HG02610 (cell line): Measurements from ENCODE around the gene FAM20C.
"Not testable (repeated sequence)": the region's sequence is repeated elsewhere in the genome, so short reads cannot be mapped to it uniquely, and the experiment has no call there.

ENCODE experiments used
- ATAC-seq: cut with Tn5 transposase; IDR thresholded peaks from one replicate; pipeline ENCODE4 v1.9.1; 2021; ENCODE audit warnings: mild to moderate bottlenecking, moderate library complexity; ENCODE audit not compliant: unreplicated experiment

FAM20C gene

DNA sequence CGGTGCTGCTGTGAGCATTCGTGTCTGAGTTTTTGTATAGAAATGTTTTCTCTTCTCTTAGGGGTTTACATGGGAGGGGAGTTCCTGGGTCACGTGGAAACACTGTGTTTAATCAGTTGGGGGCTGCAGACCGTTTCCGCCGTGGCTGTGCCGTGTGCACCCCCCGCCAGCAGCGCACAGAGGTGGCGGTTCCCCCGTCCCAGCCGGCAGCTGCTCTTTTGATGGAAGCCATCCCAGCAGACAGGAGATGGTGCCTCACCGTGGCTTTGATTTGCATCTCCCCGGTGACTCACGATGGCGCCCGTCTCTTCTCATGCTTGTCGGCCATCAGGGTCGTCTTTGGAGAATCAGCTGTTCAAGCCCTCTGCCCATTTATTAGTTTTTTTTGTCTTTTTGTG, 62.7 kb downstream of the FAM20C start:
- no peak for ATAC-seq

GRCh38 chr7:255721-256361, 63.5 kb downstream of the FAM20C start:
- ATAC-seq, result no peak

GRCh38 chr7:256461-256940, 64.1 kb downstream of the FAM20C start:
- ATAC-seq, result no peak

DNA sequence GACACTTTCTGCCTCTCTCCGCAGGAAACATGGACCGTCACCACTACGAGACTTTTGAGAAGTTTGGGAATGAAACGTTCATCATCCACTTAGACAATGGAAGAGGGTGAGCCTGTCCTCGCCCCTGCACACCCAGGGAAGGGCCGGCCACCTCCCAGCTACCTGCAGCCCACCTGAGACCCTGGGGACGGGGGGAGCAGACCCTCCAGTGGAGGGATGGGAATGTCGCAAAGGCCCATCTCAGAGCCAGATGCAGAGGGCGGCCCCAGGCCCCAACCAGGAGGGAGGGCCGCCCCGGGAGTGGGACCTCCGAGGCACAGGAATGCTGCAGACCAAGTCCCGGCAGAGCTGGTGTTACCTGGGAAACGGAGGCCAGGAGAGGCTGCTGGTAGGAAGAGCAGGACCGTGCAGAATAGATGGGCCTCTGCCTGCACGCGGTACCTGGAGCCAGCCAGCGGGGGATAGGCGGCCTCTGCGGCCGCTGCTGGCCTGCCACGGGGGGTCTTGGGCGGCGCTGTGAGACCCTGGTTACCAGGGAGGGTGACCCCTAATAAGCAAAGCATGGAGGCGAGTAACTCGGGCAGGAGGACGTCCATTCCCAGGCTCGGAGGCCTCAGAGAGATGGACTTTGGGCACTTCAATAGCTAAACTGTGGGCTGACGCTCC, 64.7 kb downstream of the FAM20C start:
- ATAC-seq, result no peak

GRCh38 chr7:257647-257992, 65.2 kb downstream of the FAM20C start:
- ATAC-seq, result no peak

- no peak for ATAC-seq
Measured at GRCh38 chr7:258476-259190, 66.3 kb downstream of the FAM20C start.

DNA sequence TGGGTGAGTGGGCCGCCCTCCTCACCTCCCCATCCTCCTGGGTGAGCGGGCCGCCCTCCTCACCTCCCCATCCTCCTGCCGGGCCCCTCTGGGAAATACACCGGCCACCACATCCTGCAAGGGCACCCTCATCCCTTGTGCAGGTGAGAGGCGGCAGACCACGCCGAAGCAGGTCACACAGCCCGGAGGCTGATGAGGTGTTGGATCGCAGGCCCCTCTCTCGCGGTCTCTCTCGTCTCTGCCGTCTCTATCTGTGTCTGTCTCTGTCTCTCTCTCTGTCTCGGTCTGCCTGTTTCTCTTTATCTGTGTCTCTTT, 66.8 kb downstream of the FAM20C start:
- ATAC-seq, result no peak

DNA sequence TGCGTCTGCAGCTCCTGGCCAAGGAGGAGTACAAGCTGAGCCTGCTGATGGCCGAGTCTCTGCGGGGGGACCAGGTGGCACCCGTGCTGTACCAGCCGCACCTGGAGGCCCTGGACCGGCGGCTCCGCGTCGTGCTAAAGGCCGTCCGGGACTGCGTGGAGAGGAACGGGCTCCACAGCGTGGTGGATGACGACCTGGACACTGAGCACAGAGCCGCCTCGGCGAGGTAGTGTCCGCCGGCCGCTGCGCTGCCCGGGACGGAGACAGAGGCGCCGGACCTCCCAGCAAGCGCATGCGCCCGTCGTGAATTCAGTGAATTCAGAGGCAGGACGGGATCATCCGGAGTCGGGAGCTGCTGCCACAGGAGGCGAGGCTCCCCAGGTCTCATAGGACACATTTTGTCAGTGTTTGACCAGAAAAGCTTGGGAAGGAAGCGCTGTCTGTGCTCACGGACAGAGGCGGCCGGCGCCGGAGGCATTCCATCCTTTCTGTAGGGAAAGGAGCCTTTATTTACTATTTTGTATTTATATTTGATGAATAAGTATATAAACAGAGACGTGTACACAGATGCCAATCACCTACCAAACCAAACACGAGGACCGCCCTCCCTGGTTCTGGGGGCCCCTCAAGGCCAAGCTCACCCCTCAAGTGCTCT, 67.5 kb downstream of the FAM20C start:
- ATAC-seq, result no peak

- ATAC-seq, result no peak
Measured at GRCh38 chr7:260441-261281, 68.3 kb downstream of the FAM20C start.

DNA sequence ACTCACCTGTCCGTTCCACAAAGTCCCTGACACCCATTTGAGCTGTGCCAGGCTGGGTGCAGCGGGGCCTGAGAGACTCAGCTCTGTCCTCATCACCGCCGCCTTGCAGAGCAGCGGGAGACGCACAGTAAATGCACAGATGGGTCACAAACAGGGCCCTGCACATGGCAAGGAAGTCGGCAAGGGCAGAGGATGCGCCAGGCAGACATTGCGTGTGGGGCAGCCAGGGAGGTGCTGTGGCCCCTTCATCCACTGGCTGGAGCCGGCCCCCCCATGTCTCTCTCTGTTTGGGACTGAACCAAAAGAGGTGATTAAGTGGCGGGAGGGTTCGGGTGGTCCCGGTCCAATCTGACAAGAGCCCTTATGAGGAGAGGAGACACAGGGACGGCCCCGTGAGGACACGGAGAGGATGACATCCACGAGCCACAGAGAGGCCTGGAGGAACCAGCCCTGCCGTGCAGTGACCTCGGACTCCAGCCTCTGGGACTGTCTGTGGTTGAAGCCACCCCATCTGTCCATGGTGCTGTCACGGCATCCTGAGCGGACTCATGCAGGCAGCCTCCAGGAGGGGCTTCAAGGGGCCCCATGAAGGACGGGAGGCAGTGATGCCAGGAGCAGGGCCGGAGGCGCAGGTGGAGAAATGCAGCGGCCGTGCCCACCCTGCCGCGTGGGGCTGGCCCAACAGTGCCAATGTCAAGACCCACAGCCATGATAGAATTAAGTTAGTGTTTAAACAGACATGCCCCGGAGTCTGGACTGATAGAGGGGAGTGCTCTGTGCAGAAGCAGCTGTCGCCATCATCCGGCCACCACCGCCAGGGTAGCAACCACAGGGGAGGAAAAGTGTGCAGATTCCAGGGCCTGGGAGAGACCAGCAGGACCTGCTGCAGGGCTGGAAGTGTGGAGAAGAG, 69.2 kb downstream of the FAM20C start:
- ATAC-seq, result no peak

DNA sequence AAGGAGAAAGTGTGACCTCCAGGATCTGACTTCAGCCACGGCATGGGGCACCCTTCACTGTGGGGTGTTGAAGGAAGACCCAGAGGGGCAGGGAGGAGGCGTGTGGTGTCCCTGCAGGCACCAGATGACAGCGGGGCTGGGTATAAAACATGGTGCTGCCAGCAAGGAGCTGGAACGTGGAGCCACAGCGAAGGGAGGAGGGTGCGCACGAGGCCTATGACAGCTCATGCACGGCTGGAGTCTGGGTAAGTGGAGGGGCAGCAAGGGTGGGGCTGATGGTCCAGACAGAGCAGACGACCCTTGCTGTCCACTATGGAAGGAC, 69.8 kb downstream of the FAM20C start:
- no peak for ATAC-seq

GRCh38 chr7:262631-263311, 70.4 kb downstream of the FAM20C start:
- not testable (repeated sequence) for ATAC-seq

- ATAC-seq, result not testable (repeated sequence)
Measured at GRCh38 chr7:263483-264351, 71.3 kb downstream of the FAM20C start.

- ATAC-seq, result no peak
Measured at GRCh38 chr7:264541-265191, 72.3 kb downstream of the FAM20C start.

- no peak for ATAC-seq
Measured at GRCh38 chr7:265192-265997, 73.0 kb downstream of the FAM20C start.

GRCh38 chr7:265998-266850, 73.9 kb downstream of the FAM20C start:
- no peak for ATAC-seq
